ENCODE measurements around the gene HNF1B.

HNF1B gene

GRCh38 chr17:37671824-37672547 is 72.9 kb downstream of the HNF1B start:
- peak; percentile 90 for DNase-seq (ENCODE audit: low spot score)

- DNase-seq (ENCODE audit: low spot score), result no peak
Measured at GRCh38 chr17:37671028-37671823, 73.6 kb downstream of the HNF1B start.

GRCh38 chr17:37667039-37667438 is 77.8 kb downstream of the HNF1B start:
- DNase-seq (ENCODE audit: low spot score), result no peak

GRCh38 chr17:37664214-37664613 is 80.6 kb downstream of the HNF1B start:
- no peak for DNase-seq (ENCODE audit: low spot score)

GRCh38 chr17:37662353-37662752 is 82.5 kb downstream of the HNF1B start:
- no peak for DNase-seq (ENCODE audit: low spot score)

GRCh38 chr17:37661400-37662014 is 83.4 kb downstream of the HNF1B start:
- DNase-seq (ENCODE audit: low spot score), result no peak

GRCh38 chr17:37659925-37660324 is 84.9 kb downstream of the HNF1B start:
- DNase-seq (ENCODE audit: low spot score), result no peak

GRCh38 chr17:37657202-37657601 is 87.7 kb downstream of the HNF1B start:
- no peak for DNase-seq (ENCODE audit: low spot score)

- no peak for DNase-seq (ENCODE audit: low spot score)
Measured at GRCh38 chr17:37651849-37652248, 93.0 kb downstream of the HNF1B start.

- peak; percentile 56 for DNase-seq (ENCODE audit: low spot score)
Measured at GRCh38 chr17:37650419-37651003, 94.3 kb downstream of the HNF1B start.

GRCh38 chr17:37648555-37648954 is 96.3 kb downstream of the HNF1B start:
- DNase-seq (ENCODE audit: low spot score), result peak; percentile 62

- no peak for DNase-seq (ENCODE audit: low spot score)
Measured at GRCh38 chr17:37647856-37648255, 97.0 kb downstream of the HNF1B start.

GRCh38 chr17:37643869-37644268 is 101.0 kb downstream of the HNF1B start:
- DNase-seq (ENCODE audit: low spot score), result no peak

GRCh38 chr17:37643118-37643766 is 101.6 kb downstream of the HNF1B start, which contains the start of gene DDX52:
TSS of gene DDX52 (minus strand) at chr17:37643446. CDS start at chr17:37643420, 26 bp downstream.
- peak; percentile 98 for DNase-seq (ENCODE audit: low spot score)

GRCh38 chr17:37642681-37643080 is 102.2 kb downstream of the HNF1B start:
- peak; percentile 16 for DNase-seq (ENCODE audit: low spot score)

GRCh38 chr17:37640015-37640414 is 104.8 kb downstream of the HNF1B start:
- no peak for DNase-seq (ENCODE audit: low spot score)

- no peak for DNase-seq (ENCODE audit: low spot score)
Measured at GRCh38 chr17:37637956-37638355, 106.9 kb downstream of the HNF1B start.
